ENCODE measurements around the gene ZFYVE21. TPM values are rescaled to one million over a fixed set of nuclear protein-coding genes. Genes with fewer than 3 reads are reported as not detected.
A peak's percentile ranks its signal among the peaks of the same experiment; 100 is the strongest.

The ZFYVE21 gene
- total RNA-seq, 1 experiment from 2014 or later: 93.3 TPM

- Histone ChIP-seq H4K20me1 (ENCODE audit: insufficient read depth) (no peaks in the 10 kb centered on the region), H2AFZ (no peak overlapping the region), H3F3A (ENCODE audit: insufficient read depth, low read depth) (0 out of 2 replicates have a peak, but pooled peaks cover 9% of the 10 kb centered on the region), H3K79me2 (ENCODE audit: low read depth) (no peaks in the 10 kb centered on the region), H3K4me1 (replicated peaks; ENCODE audit: insufficient read depth) (peaks cover 9% of the 10 kb centered on the region), H3K36me3 (ENCODE audit: low read depth) (no peaks in the 10 kb centered on the region), H3K27me3 (ENCODE audit: insufficient read depth, low read depth) (no peaks in the 10 kb centered on the region), H3K9me2 (ENCODE audit: insufficient read depth) (no peaks in the 10 kb centered on the region), H3K9me3 (ENCODE audit: insufficient read depth, low read depth) (no peaks in the 10 kb centered on the region), H3K27ac (no peak overlapping the region), H3K4me3 (no peak overlapping the region), H3K4me2 (no peak overlapping the region)
- CTCF ChIA-PET: no interaction called here
- DNase-seq: no peak
- no TSS peak for BruUV-seq (replicated peaks)
- TF ChIP-seq CTCF (conservative IDR thresholded peaks at IDR 0.05) (no peak), EZH2 (IDR thresholded peaks at IDR 0.05; ENCODE audit: low read depth) (no peak)
- intact Hi-C loops (cut with micrococcal nuclease; ENCODE audit: unreplicated experiment): no loop called here
- POLR2A ChIA-PET (ENCODE audit: unreplicated experiment): no interaction called here
Observed at GRCh38 chr14:103748534-103748857, 32.9 kb downstream of the ZFYVE21 start.

GRCh38 chr14:103749452-103749851 lies 33.8 kb downstream of the ZFYVE21 start:
- Histone ChIP-seq H3K27me3 (ENCODE audit: insufficient read depth, low read depth) (no peaks in the 10 kb centered on the region), H4K20me1 (ENCODE audit: insufficient read depth) (no peaks in the 10 kb centered on the region), H3F3A (ENCODE audit: insufficient read depth, low read depth) (peaks cover 14% of the 10 kb centered on the region; the same call in 1 of the 2 replicates), H3K4me1 (replicated peaks; ENCODE audit: insufficient read depth) (peaks cover 10% of the 10 kb centered on the region), H3K4me2 (no peak overlapping the region), H3K4me3 (no peak overlapping the region), H3K27ac (no peak overlapping the region), H2AFZ (no peak overlapping the region), H3K36me3 (ENCODE audit: low read depth) (no peaks in the 10 kb centered on the region), H3K79me2 (ENCODE audit: low read depth) (no peaks in the 10 kb centered on the region), H3K9me2 (ENCODE audit: insufficient read depth) (no peaks in the 10 kb centered on the region), H3K9me3 (ENCODE audit: insufficient read depth, low read depth) (no peaks in the 10 kb centered on the region)
- TF ChIP-seq EZH2 (IDR thresholded peaks at IDR 0.05; ENCODE audit: low read depth) (no peak), CTCF (conservative IDR thresholded peaks at IDR 0.05) (no peak)
- no peak for DNase-seq
- ChIA-PET POLR2A (ENCODE audit: unreplicated experiment) (no interaction called here), CTCF (no interaction called here)
- BruUV-seq (replicated peaks): no TSS peak
- intact Hi-C loops (cut with micrococcal nuclease; ENCODE audit: unreplicated experiment): no loop called here

GRCh38 chr14:103749860-103750259 lies 34.2 kb downstream of the ZFYVE21 start:
- no peak overlapping the region for H3K27ac ChIP-seq
- H3K4me3 ChIP-seq: no peak overlapping the region
- DNase-seq: no peak
- intact Hi-C loops (cut with micrococcal nuclease; ENCODE audit: unreplicated experiment): loop anchor here (1.0 kb wide), 1 partner anchor 178 kb away; no protein-coding TSS in a partner anchor
- H3K9me2 ChIP-seq (ENCODE audit: insufficient read depth): no peaks in the 10 kb centered on the region
- no peak for TF ChIP-seq EZH2 (IDR thresholded peaks at IDR 0.05; ENCODE audit: low read depth)
- peak; percentile 47 for TF ChIP-seq CTCF (conservative IDR thresholded peaks at IDR 0.05)
- H3K36me3 ChIP-seq (ENCODE audit: low read depth): no peaks in the 10 kb centered on the region
- H3K27me3 ChIP-seq (ENCODE audit: insufficient read depth, low read depth): no peaks in the 10 kb centered on the region
- H2AFZ ChIP-seq: no peak overlapping the region
- peaks cover 10% of the 10 kb centered on the region for H3K4me1 ChIP-seq (replicated peaks; ENCODE audit: insufficient read depth)
- no peak overlapping the region for H3K4me2 ChIP-seq
- POLR2A ChIA-PET (ENCODE audit: unreplicated experiment): no interaction called here
- CTCF ChIA-PET: no interaction called here
- H3K79me2 ChIP-seq (ENCODE audit: low read depth): no peaks in the 10 kb centered on the region
- H3K9me3 ChIP-seq (ENCODE audit: insufficient read depth, low read depth): no peaks in the 10 kb centered on the region
- peaks cover 14% of the 10 kb centered on the region; the same call in 1 of the 2 replicates for H3F3A ChIP-seq (ENCODE audit: insufficient read depth, low read depth)
- BruUV-seq (replicated peaks): no TSS peak
- H4K20me1 ChIP-seq (ENCODE audit: insufficient read depth): no peaks in the 10 kb centered on the region
